ENCODE data around the gene NRXN3. TPM values are rescaled to one million over a fixed set of nuclear protein-coding genes. Genes with fewer than 3 reads are reported as not detected.

The NRXN3 gene
- total RNA-seq, 1 donor from 2014 or later = 18.0 TPM

DNA sequence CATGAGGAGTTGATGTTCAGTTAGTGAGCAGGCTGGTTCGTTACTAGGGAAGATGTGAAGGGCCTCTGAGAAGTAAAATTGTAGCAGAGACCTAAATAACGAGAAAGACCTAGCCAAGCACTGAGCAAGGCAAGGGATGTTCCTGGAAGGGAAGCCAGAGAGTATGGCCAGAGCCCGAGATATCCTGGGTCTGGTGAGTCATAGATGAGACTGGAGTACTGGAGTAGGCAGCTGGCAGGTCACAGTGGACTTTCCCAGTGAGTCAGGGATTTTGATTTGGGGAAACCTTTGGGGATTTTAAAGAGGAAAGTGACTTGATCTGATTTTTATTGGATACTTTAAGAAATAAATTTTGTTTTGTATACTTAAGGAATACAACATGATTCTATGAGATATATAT, 1672.1 kb downstream of the NRXN3 start:
- TF ChIP-seq, protein P1, sequence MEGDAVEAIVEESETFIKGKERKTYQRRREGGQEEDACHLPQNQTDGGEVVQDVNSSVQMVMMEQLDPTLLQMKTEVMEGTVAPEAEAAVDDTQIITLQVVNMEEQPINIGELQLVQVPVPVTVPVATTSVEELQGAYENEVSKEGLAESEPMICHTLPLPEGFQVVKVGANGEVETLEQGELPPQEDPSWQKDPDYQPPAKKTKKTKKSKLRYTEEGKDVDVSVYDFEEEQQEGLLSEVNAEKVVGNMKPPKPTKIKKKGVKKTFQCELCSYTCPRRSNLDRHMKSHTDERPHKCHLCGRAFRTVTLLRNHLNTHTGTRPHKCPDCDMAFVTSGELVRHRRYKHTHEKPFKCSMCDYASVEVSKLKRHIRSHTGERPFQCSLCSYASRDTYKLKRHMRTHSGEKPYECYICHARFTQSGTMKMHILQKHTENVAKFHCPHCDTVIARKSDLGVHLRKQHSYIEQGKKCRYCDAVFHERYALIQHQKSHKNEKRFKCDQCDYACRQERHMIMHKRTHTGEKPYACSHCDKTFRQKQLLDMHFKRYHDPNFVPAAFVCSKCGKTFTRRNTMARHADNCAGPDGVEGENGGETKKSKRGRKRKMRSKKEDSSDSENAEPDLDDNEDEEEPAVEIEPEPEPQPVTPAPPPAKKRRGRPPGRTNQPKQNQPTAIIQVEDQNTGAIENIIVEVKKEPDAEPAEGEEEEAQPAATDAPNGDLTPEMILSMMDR (IDR thresholded peaks at IDR 0.05; ENCODE audit: insufficient read depth, low read depth, low read length) = no peak
- TF ChIP-seq EZH2 (IDR thresholded peaks at IDR 0.05; ENCODE audit: insufficient read depth, low read length) = no peak
- Histone ChIP-seq H4K20me1 (ENCODE audit: insufficient read depth, low read length) (no peaks in the 10 kb centered on the region), H3K36me3 (ENCODE audit: insufficient read depth, low read length) (no peaks in the 10 kb centered on the region), H3K27ac (ENCODE audit: low read depth, low read length) (peak overlapping the region; percentile 20), H3K4me3 (ENCODE audit: insufficient read depth, low read depth, low read length) (no peak overlapping the region), H3K9ac (ENCODE audit: low read length) (no peak overlapping the region), H2AFZ (ENCODE audit: low read depth, low read length) (no peak overlapping the region), H3K79me2 (ENCODE audit: insufficient read depth, low read length) (no peaks in the 10 kb centered on the region), H3K9me3 (ENCODE audit: insufficient read depth, low read depth, low read length) (no peaks in the 10 kb centered on the region), H3K27me3 (ENCODE audit: insufficient read depth, low read length) (no peaks in the 10 kb centered on the region), H3K4me1 (ENCODE audit: insufficient read depth, low read length) (peaks cover 5% of the 10 kb centered on the region), H3K4me2 (ENCODE audit: low read length) (peak overlapping the region; percentile 33)
- Mint-ChIP-seq H3K27ac (ENCODE audit: unreplicated experiment) (peak overlapping the region; percentile 3), H3K27me3 (ENCODE audit: low read depth, unreplicated experiment) (no peaks in the 10 kb centered on the region), H3K4me3 (ENCODE audit: unreplicated experiment) (no peak overlapping the region), H3K36me3 (ENCODE audit: low read depth, unreplicated experiment) (no peaks in the 10 kb centered on the region), H3K4me1 (ENCODE audit: low read depth, unreplicated experiment) (peaks cover 6% of the 10 kb centered on the region), H3K9me3 (ENCODE audit: unreplicated experiment) (no peaks in the 10 kb centered on the region)
- peak; percentile 89 for DNase-seq (ENCODE audit: low read depth)
- no peak for FAIRE-seq

DNA sequence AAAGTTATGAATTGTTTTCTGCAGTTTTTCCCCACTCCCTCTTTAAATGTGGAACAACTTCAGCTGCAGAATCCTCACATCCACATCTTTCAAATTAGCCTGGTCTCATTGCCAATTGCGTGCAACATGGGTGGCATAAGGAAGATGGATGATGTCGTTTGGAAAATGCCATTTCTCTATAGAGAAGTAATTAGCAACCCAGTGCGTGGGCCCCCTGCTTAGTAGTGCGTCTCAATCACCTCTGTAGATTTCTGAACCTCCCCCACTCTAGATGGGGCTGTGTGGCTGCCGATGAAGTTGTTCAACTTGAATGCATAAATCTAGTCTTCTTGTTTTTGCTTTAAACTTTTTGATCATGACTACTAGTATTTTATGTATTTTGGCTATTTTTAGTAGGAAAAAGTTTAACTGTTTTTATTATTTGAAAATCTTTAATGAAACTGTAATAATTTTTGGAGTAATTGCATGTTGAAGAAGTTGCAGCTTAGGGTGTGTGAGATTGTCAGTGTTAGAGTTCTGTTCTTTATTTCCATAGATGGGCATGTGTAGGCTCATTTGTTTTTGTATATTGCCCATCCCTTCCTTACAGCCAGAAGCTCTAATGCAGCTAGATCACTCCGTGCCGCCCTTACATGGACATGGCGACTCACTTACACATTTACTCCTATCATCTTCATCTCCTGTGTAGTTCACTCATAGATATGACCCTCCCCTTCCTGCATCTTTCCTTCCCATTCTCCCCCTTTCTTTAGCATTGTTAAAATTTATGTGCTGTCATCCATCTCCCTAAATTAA, 1683.0 kb downstream of the NRXN3 start:
- Histone ChIP-seq H3K4me1 (ENCODE audit: insufficient read depth, low read length) (no peaks in the 10 kb centered on the region), H2AFZ (ENCODE audit: low read depth, low read length) (no peak overlapping the region), H3K4me3 (ENCODE audit: insufficient read depth, low read depth, low read length) (no peak overlapping the region), H3K36me3 (ENCODE audit: insufficient read depth, low read length) (no peaks in the 10 kb centered on the region), H3K79me2 (ENCODE audit: insufficient read depth, low read length) (no peaks in the 10 kb centered on the region), H3K27me3 (ENCODE audit: insufficient read depth, low read length) (no peaks in the 10 kb centered on the region), H3K4me2 (ENCODE audit: low read length) (no peak overlapping the region), H4K20me1 (ENCODE audit: insufficient read depth, low read length) (no peaks in the 10 kb centered on the region), H3K9me3 (ENCODE audit: insufficient read depth, low read depth, low read length) (no peaks in the 10 kb centered on the region), H3K9ac (ENCODE audit: low read length) (no peak overlapping the region), H3K27ac (ENCODE audit: low read depth, low read length) (no peak overlapping the region)
- Mint-ChIP-seq H3K9me3 (ENCODE audit: unreplicated experiment) (no peaks in the 10 kb centered on the region), H3K4me1 (ENCODE audit: low read depth, unreplicated experiment) (peaks cover 3% of the 10 kb centered on the region), H3K27ac (ENCODE audit: unreplicated experiment) (no peak overlapping the region), H3K27me3 (ENCODE audit: low read depth, unreplicated experiment) (no peaks in the 10 kb centered on the region), H3K4me3 (ENCODE audit: unreplicated experiment) (no peak overlapping the region), H3K36me3 (ENCODE audit: low read depth, unreplicated experiment) (peaks cover 1% of the 10 kb centered on the region)
- DNase-seq (ENCODE audit: low read depth) (no peak), FAIRE-seq (no peak)
- no peak for TF ChIP-seq EZH2 (IDR thresholded peaks at IDR 0.05; ENCODE audit: insufficient read depth, low read length)
- TF ChIP-seq, protein P1 (IDR thresholded peaks at IDR 0.05; ENCODE audit: insufficient read depth, low read depth, low read length) = no peak

DNA sequence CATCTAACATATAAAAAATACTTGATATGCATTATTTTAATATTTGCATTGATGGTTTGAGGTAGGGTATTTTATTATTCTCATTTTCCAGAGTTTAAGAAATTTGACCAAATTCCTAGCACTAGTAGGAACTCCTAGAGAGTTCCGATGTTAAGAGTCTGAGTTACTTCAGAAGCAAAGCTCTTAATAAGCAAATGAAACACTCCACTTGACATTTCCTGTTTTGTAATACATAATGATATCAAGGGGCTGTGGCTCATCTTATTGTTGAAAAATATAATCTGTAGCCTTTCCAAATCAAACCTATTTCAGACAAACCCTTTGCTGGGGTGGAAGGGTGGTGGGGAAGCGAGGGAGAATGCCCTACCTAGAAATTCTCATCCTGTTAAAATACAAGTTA, 1685.6 kb downstream of the NRXN3 start:
- Mint-ChIP-seq H3K36me3 (ENCODE audit: low read depth, unreplicated experiment) (no peaks in the 10 kb centered on the region), H3K4me3 (ENCODE audit: unreplicated experiment) (no peak overlapping the region), H3K4me1 (ENCODE audit: low read depth, unreplicated experiment) (peaks cover 3% of the 10 kb centered on the region), H3K27ac (ENCODE audit: unreplicated experiment) (no peak overlapping the region), H3K9me3 (ENCODE audit: unreplicated experiment) (no peaks in the 10 kb centered on the region), H3K27me3 (ENCODE audit: low read depth, unreplicated experiment) (no peaks in the 10 kb centered on the region)
- DNase-seq (ENCODE audit: low read depth) (no peak), FAIRE-seq (no peak)
- Histone ChIP-seq H3K4me2 (ENCODE audit: low read length) (no peak overlapping the region), H2AFZ (ENCODE audit: low read depth, low read length) (no peak overlapping the region), H3K4me3 (ENCODE audit: insufficient read depth, low read depth, low read length) (no peak overlapping the region), H4K20me1 (ENCODE audit: insufficient read depth, low read length) (no peaks in the 10 kb centered on the region), H3K27me3 (ENCODE audit: insufficient read depth, low read length) (no peaks in the 10 kb centered on the region), H3K9me3 (ENCODE audit: insufficient read depth, low read depth, low read length) (no peaks in the 10 kb centered on the region), H3K36me3 (ENCODE audit: insufficient read depth, low read length) (no peaks in the 10 kb centered on the region), H3K9ac (ENCODE audit: low read length) (no peak overlapping the region), H3K4me1 (ENCODE audit: insufficient read depth, low read length) (no peaks in the 10 kb centered on the region), H3K27ac (ENCODE audit: low read depth, low read length) (no peak overlapping the region), H3K79me2 (ENCODE audit: insufficient read depth, low read length) (no peaks in the 10 kb centered on the region)
- TF ChIP-seq, protein P1 (IDR thresholded peaks at IDR 0.05; ENCODE audit: insufficient read depth, low read depth, low read length) = no peak
- no peak for TF ChIP-seq EZH2 (IDR thresholded peaks at IDR 0.05; ENCODE audit: insufficient read depth, low read length)

Data from astrocyte (in vitro differentiated cells and primary cell).